Measurements from ENCODE around the gene BCAS4.
"Not testable (repeated sequence)": the region's sequence is repeated elsewhere in the genome, so short reads cannot be mapped to it uniquely, and the experiment has no call there.

The BCAS4 gene

GRCh38 chr20:50772420-50773185 lies 22.3 kb upstream of the BCAS4 start:
- DNase-seq: no peak

- DNase-seq: no peak
Observed at GRCh38 chr20:50774515-50774914, 20.3 kb upstream of the BCAS4 start.

GRCh38 chr20:50776122-50776817 lies 18.6 kb upstream of the BCAS4 start:
- DNase-seq: no peak

- no peak for DNase-seq
Observed at GRCh38 chr20:50777373-50777772, 17.5 kb upstream of the BCAS4 start.

GRCh38 chr20:50778994-50779393 lies 15.9 kb upstream of the BCAS4 start:
- not testable (repeated sequence) for DNase-seq

GRCh38 chr20:50783390-50783789 lies 11.5 kb upstream of the BCAS4 start:
- DNase-seq: no peak

GRCh38 chr20:50783903-50784302 lies 11.0 kb upstream of the BCAS4 start:
- no peak for DNase-seq

GRCh38 chr20:50784464-50784863 lies 10.4 kb upstream of the BCAS4 start:
- no peak for DNase-seq

- no peak for DNase-seq
Observed at GRCh38 chr20:50786703-50787102, 8.2 kb upstream of the BCAS4 start.

- DNase-seq: no peak
Observed at GRCh38 chr20:50787181-50787580, 7.7 kb upstream of the BCAS4 start.

- no peak for DNase-seq
Observed at GRCh38 chr20:50788045-50788991, 6.5 kb upstream of the BCAS4 start.

- no peak for DNase-seq
Observed at GRCh38 chr20:50789968-50790650, 4.8 kb upstream of the BCAS4 start.

- peak; percentile 80 for DNase-seq
Observed at GRCh38 chr20:50790651-50791277, 4.1 kb upstream of the BCAS4 start.

GRCh38 chr20:50792708-50793574 lies 1.9 kb upstream of the BCAS4 start:
- DNase-seq: no peak

- DNase-seq: peak; percentile 62
Observed at GRCh38 chr20:50793575-50794016, 1.3 kb upstream of the BCAS4 start.

- DNase-seq: no peak
Observed at GRCh38 chr20:50794181-50794845, 548 bp upstream of the BCAS4 start.

- DNase-seq: no peak
Observed at GRCh38 chr20:50797142-50797541, 2.3 kb downstream of the BCAS4 start.

- DNase-seq: no peak
Observed at GRCh38 chr20:50798650-50799049, 3.8 kb downstream of the BCAS4 start.

GRCh38 chr20:50799176-50799889 lies 4.5 kb downstream of the BCAS4 start:
- DNase-seq: no peak

Measured in CD4-positive, alpha-beta T cell treated with Interleukin-10 for 1 hour (primary cell).